ENCODE measurements around the gene FAM53A.

The FAM53A gene

GRCh38 chr4:1590244-1590643 is 93.9 kb downstream of the FAM53A start:
- Mint-ChIP-seq H3K4me3 (no peak overlapping the region), H3K36me3 (ENCODE audit: low read depth) (peaks cover 5% of the 10 kb centered on the region), H3K27me3 (ENCODE audit: low read depth, poor library complexity) (peaks cover 34% of the 10 kb centered on the region), H3K4me1 (peaks cover 22% of the 10 kb centered on the region), H3K27ac (no peak overlapping the region), H3K9me3 (peaks cover 52% of the 10 kb centered on the region)
- no peak for DNase-seq
- TF ChIP-seq CTCF (IDR thresholded peaks at IDR 0.05) = no peak

All from nephron progenitor cell (in vitro differentiated cells).